ENCODE data around the gene PHYKPL. TPM values are rescaled to one million over a fixed set of nuclear protein-coding genes. Genes with fewer than 3 reads are reported as not detected.

The PHYKPL gene
- total and polyA plus RNA-seq, 2 of the 4 experiments (the other 2 are of a cell fraction), result 10.0 to 24.5 TPM

DNA sequence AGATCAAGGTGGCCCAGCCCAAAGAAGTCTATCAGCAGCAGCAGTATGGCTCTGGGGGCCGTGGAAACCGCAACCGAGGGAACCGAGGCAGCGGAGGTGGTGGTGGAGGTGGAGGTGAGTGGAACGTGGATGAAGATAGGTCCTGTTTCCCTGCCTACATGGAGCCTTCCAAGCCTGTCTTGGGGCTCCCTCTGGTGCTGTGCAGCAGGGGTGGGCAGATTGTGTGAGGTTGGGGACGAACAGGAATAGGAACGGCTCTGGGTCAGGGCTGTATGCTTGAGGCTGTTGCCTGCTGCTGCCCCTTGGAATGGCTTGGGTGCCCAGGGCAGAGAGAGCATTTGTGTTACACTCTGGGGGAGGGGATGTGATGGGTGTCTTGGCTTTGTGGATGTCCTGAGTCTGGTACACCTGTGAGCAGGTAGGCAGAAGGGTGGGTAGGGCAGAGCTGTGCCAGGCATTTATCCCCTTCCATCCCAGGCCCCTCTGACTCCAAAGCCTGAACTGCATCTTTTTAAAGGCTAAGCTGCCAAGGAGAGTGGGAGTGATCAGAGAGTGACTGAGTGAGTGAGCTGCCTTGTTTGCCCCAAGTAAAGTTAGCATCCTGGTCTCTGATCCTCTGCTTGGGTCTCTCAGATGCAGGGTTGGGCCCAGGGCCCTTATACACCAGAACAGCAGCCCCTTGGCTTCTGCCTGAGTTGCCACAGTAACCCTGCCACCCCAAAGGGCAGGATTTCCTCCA is 23.1 kb downstream of the PHYKPL start:
- ChIA-PET CTCF (no interaction called here), POLR2A (ENCODE audit: unreplicated experiment) (no interaction called here)
- Histone ChIP-seq H2BK20ac (ENCODE audit: low read depth, low read length) (no peak overlapping the region), H2BK120ac (ENCODE audit: low read depth, low read length) (no peak overlapping the region), H3K14ac (replicated peaks; ENCODE audit: low read depth, low read length) (no peak overlapping the region), H2BK5ac (ENCODE audit: low read depth, low read length, poor library complexity, severe bottlenecking) (no peak overlapping the region), H3K4me2 (ENCODE audit: low read depth, low read length) (no peak overlapping the region), H3K18ac (ENCODE audit: low read depth, low read length) (no peak overlapping the region), H3K4me3 (ENCODE audit: insufficient read depth, low read depth, low read length) (no peak overlapping the region), H4K91ac (ENCODE audit: insufficient read depth, low read depth, low read length) (no peak overlapping the region), H3K27ac (ENCODE audit: insufficient read depth, low read length) (no peak overlapping the region), H3K27me3 (ENCODE audit: control insufficient read depth, insufficient read depth, low read length) (no peaks in the 10 kb centered on the region), H4K20me1 (ENCODE audit: insufficient read depth, low read length) (peaks cover 74% of the 10 kb centered on the region), H3K4ac (ENCODE audit: low read depth, low read length) (no peak overlapping the region), H3K36me3 (ENCODE audit: control insufficient read depth, insufficient read depth, low read length) (peaks cover 76% of the 10 kb centered on the region), H2BK15ac (ENCODE audit: low read depth, low read length) (no peak overlapping the region), H4K5ac (ENCODE audit: low read depth, low read length) (no peak overlapping the region), H3K9ac (ENCODE audit: low read depth, low read length) (no peak overlapping the region), H3K79me1 (ENCODE audit: low read depth in 1 of 2, low read length in 2 of 2) (peaks cover 29 to 76% of the 10 kb centered on the region in 2 experiments), H2AK9ac (replicated peaks; ENCODE audit: low read depth, low read length, poor library complexity) (no peak overlapping the region), H4K8ac (ENCODE audit: low read depth in 2 of 2, low read length in 2 of 2) (no peak overlapping the region), H3K9me3 (ENCODE audit: control insufficient read depth, insufficient read depth, low read length) (no peaks in the 10 kb centered on the region), H2AK5ac (ENCODE audit: low read depth, low read length) (no peak overlapping the region), H2AFZ (replicated peaks; ENCODE audit: low read length, poor library complexity) (no peak overlapping the region), H3K56ac (ENCODE audit: extremely low read depth, insufficient read depth, low read length) (no peak overlapping the region), H3K23ac (ENCODE audit: low read depth, low read length) (no peak overlapping the region), H3K9me1 (ENCODE audit: insufficient read depth, low read length) (peaks cover 26% of the 10 kb centered on the region), H3K4me1 (ENCODE audit: control insufficient read depth, insufficient read depth, low read length) (peaks cover 7% of the 10 kb centered on the region)
- no peak for ATAC-seq (ENCODE audit: low read depth)
- TF ChIP-seq, protein P1, sequence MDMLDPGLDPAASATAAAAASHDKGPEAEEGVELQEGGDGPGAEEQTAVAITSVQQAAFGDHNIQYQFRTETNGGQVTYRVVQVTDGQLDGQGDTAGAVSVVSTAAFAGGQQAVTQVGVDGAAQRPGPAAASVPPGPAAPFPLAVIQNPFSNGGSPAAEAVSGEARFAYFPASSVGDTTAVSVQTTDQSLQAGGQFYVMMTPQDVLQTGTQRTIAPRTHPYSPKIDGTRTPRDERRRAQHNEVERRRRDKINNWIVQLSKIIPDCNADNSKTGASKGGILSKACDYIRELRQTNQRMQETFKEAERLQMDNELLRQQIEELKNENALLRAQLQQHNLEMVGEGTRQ (IDR thresholded peaks at IDR 0.05; ENCODE audit: low read depth, low read length), result no peak
- no peak for TF ChIP-seq NFE2L2 (IDR thresholded peaks at IDR 0.05; ENCODE audit: low read depth, low read length)
- no peak for TF ChIP-seq RAD21 (IDR thresholded peaks at IDR 0.05; ENCODE audit: low read length)
- no peak for TF ChIP-seq CHD1 (IDR thresholded peaks at IDR 0.05; ENCODE audit: low read depth, low read length)
- no peak for TF ChIP-seq RFX5 (IDR thresholded peaks at IDR 0.05; ENCODE audit: low read depth, low read length)
- dilution Hi-C loops (cut with HindIII; ENCODE audit: low sequenced_read_pairs, unreplicated experiment), result no loop called here
- no TSS peak for BruUV-seq (replicated peaks)
- DNase-seq, result no peak
- WGBS, 2 experiments (ENCODE audit: extremely low coverage in 2 of 2, insufficient read length in 1 of 2), result 85% methylated on average over 3 of the region's 8 CpGs; no CpG with 5 or more reads in 1 of the 2 experiments
- intact Hi-C loops (cut with micrococcal nuclease), result no loop called here
- in situ Hi-C loops (cut with MboI; ENCODE audit: low sequenced_read_pairs), result no loop called here

All from IMR-90 (cell line).